AG10803 (cell line): Measurements from ENCODE around the gene KLK8.

Experiments used
- DNase-seq: peaks from one replicate; pipeline ENCODE4 v3.0.0; 2010; ENCODE audit warnings: low read depth
- H3K4me3 ChIP-seq: 2 replicates; pipeline ENCODE4 v1.5.1; 2011; ENCODE audit warnings: mild to moderate bottlenecking, low read length, control low read depth
- CTCF ChIP-seq: conservative IDR thresholded peaks from 2 replicates; pipeline ENCODE4 v1.5.1; 2011; ENCODE audit warnings: mild to moderate bottlenecking, low read length, control low read depth, inconsistent platforms

KLK8 gene

DNA sequence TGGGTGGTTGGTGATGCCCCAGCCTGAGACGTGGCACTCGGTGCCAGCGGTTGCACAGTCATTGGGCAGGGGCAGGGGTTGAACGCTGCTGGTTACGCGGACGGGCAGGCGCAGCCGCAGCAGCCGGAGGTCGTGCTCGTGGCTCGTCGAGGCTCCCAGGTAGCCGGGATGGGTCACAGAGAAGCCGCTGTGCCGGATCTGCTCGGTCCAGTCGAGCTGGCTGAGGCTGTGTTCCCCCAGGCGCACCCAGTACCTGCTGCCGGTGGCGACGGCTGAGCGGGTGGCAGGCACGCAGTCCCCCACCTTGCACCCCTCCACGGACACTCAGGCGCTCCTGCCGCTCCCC, 30.4 kb upstream of the KLK8 start:
- no peak for DNase-seq
- H3K4me3 ChIP-seq = no peak overlapping the region
- no peak for TF ChIP-seq CTCF

- no peak for TF ChIP-seq CTCF
Measured at GRCh38 chr19:51031220-51031879, 29.9 kb upstream of the KLK8 start.

GRCh38 chr19:51030631-51031030, 29.2 kb upstream of the KLK8 start:
- DNase-seq = no peak
- no peak for TF ChIP-seq CTCF
- no peak overlapping the region for H3K4me3 ChIP-seq

More at GRCh38 chr19:51031220-51031879, 29.9 kb upstream of the KLK8 start:
- no peak for DNase-seq
- H3K4me3 ChIP-seq = no peak overlapping the region

DNA sequence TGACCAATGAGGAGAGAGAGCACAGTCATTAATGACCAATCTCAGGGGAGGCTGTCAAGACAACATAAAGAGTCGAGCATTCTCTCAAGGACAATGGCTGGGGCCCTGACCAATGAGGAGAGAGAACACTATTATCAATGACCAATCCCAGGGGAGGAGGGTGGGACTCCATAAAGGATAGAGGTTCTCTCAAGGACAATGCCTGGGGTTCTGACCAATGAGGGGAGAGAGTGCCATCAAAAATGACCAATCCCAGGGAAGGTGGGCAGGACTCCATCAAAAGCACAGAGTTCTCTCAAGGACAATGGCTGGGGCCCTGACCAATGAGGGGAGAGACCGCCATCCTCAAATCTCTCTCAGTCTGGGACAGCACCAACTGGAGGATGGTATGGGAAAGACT, 28.3 kb upstream of the KLK8 start:
- no peak overlapping the region for H3K4me3 ChIP-seq
- no peak for DNase-seq
- TF ChIP-seq CTCF = no peak

GRCh38 chr19:51027873-51028272, 26.5 kb upstream of the KLK8 start:
- TF ChIP-seq CTCF = no peak
- no peak for DNase-seq
- H3K4me3 ChIP-seq = no peak overlapping the region

DNA sequence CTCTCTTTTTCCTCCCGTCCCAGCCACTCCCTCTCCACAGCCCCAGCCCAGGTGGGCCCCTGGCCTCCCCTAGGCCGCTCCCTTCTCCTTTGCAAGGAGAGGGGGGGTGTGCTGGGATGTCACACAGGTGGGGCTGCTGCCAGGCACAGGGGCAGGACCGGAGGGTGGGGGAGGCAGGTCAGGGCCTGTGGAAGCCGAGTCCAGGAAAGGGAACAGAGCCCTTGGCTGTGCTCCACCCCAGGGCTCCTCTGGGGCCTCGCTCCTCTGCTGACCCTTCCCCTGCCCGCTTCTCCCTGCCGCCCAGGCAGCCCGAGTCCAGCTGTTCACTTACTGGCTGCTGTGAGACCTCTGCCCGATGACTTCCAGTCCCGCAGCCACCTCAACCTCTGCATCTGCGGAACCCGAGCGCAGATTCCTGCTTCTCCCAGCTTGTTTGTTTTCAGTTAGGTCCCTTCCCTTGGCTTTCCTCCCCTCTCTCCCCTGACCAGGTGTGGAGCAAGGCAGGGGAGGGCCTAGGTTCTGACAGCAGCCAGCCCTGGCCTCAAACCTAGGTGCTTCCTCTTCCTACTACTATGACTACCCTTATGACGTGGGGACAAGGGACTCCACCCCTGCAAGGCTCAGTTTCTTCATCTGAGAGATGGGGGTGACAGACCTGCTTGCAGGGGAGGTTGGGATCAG, 25.9 kb upstream of the KLK8 start:
- DNase-seq = no peak

More for the DNA sequence above, 25.9 kb upstream of the KLK8 start:
- TF ChIP-seq CTCF = no peak
- no peak overlapping the region for H3K4me3 ChIP-seq
